Measurements from ENCODE around the gene PPP5C.

- TF ChIP-seq GATA2 (IDR thresholded peaks at IDR 0.05; ENCODE audit: low read depth, low read length) (no peak), GATA3 (IDR thresholded peaks at IDR 0.05; ENCODE audit: low read depth, low read length) (no peak)
Observed at GRCh38 chr19:46324277-46324676, 22.6 kb upstream of the PPP5C start.
